Measurements from ENCODE around the gene GSTP1. TPM values are rescaled to one million over a fixed set of nuclear protein-coding genes. Genes with fewer than 3 reads are reported as not detected.

GSTP1 gene
- total and polyA plus RNA-seq, 9 of the 15 experiments (the other 6 are each of a cell fraction or from before 2014, with no cell fraction given): 592 to 2,150 (median 1,204) TPM

DNA sequence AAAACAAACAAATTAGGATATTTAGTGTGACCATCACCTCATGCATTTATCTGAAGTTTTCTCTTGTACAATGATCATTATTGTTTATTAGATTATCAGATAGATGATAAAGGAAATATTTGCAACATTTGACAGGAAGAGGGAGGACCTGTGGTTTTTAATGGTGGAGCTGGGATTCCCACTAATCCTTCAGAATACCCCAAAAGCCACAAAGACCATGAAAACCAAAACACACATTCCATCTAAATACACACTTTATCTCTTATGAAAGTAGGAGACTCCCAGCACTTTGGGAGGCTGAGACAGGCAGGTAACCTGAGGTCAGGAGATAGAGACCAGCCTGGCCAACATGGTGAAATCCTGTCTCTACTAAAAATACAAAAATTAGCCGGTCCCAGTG, 15.5 kb downstream of the GSTP1 start (continued):
- TF ChIP-seq ETV5 (CRISPR knock-in tag; IDR thresholded peaks at IDR 0.05; ENCODE audit: low read depth): no peak
- TF ChIP-seq MYBL2 (IDR thresholded peaks at IDR 0.05; ENCODE audit: low read depth): no peak
- no peak for TF ChIP-seq MYBL2 (CRISPR knock-in tag; IDR thresholded peaks at IDR 0.05; ENCODE audit: borderline replicate concordance)
- TF ChIP-seq CAMTA2 (CRISPR knock-in tag; conservative IDR thresholded peaks at IDR 0.05): no peak
- no peak for TF ChIP-seq BRD4 (IDR thresholded peaks at IDR 0.05)
- TF ChIP-seq GABPB2 (CRISPR knock-in tag; conservative IDR thresholded peaks at IDR 0.05): no peak
- no peak for TF ChIP-seq MCM2 (IDR thresholded peaks at IDR 0.05; ENCODE audit: low read depth)
- TF ChIP-seq MIER1 (IDR thresholded peaks at IDR 0.05; ENCODE audit: low read depth): no peak
- TF ChIP-seq, protein P1, sequence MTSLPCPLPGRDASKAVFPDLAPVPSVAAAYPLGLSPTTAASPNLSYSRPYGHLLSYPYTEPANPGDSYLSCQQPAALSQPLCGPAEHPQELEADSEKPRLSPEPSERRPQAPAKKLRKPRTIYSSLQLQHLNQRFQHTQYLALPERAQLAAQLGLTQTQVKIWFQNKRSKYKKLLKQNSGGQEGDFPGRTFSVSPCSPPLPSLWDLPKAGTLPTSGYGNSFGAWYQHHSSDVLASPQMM (CRISPR knock-in tag; IDR thresholded peaks at IDR 0.05): no peak
- TF ChIP-seq, protein P2, sequence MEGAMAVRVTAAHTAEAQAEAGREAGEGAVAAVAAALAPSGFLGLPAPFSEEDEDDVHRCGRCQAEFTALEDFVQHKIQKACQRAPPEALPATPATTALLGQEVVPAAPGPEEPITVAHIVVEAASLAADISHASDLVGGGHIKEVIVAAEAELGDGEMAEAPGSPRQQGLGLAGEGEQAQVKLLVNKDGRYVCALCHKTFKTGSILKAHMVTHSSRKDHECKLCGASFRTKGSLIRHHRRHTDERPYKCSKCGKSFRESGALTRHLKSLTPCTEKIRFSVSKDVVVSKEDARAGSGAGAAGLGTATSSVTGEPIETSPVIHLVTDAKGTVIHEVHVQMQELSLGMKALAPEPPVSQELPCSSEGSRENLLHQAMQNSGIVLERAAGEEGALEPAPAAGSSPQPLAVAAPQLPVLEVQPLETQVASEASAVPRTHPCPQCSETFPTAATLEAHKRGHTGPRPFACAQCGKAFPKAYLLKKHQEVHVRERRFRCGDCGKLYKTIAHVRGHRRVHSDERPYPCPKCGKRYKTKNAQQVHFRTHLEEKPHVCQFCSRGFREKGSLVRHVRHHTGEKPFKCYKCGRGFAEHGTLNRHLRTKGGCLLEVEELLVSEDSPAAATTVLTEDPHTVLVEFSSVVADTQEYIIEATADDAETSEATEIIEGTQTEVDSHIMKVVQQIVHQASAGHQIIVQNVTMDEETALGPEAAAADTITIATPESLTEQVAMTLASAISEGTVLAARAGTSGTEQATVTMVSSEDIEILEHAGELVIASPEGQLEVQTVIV (CRISPR knock-in tag; IDR thresholded peaks at IDR 0.05; ENCODE audit: borderline replicate concordance): no peak
- no peak for TF ChIP-seq TGIF2 (CRISPR knock-in tag; IDR thresholded peaks at IDR 0.05)
